ENCODE measurements around the gene EGLN1.

EGLN1 gene

DNA sequence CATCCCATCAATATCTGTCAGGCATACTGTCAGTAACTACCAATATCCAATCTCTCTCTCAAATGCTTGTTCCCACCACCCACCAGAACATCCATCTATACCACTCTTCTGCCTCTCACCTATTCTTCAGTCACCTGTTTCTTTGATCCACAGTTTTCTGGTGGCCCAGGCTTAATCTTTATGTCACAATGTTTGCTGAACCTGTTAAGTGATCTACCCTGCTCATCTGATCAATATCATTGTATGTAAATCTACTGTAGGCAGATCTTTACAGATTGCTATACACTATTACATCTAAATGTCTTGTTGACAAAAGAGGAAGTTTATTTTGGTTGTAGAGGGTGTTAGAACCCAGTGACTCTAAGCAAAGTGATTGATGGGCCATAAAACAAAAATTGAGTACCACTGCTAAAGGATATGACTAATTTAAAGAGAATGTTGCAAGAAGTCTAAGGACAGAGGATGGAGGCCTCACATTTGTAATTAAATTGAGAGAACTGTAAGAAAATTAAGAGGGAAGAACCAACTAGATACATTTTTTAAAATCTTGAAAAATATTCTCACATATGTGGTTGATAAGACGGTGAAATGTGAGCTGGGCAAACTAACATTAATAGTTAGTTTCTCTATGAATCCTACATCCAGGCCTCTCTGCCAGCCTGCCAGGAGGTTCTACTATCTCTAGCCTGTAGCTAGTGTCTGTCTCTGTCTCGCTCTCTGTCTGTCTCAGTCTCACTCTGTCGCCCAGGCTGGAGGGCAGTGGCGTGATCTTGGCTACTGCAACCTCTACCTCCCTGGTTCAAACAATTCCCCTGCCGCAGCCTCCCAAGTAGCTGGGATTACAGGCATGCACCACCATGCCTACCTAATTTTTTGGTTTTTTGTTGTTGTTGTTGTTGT is 34.1 kb downstream of the EGLN1 start:
- Histone ChIP-seq H3K79me2 (ENCODE audit: insufficient read depth, low read length) (peaks cover 7% of the 10 kb centered on the region; the same call in 1 of the 2 replicates), H3K27ac (ENCODE audit: low read depth, low read length, poor library complexity, severe bottlenecking) (no peak overlapping the region), H3K36me3 (ENCODE audit: insufficient read depth, low read length) (no peaks in the 10 kb centered on the region), H3F3A (ENCODE audit: insufficient read depth, low read length) (no peaks in the 10 kb centered on the region), H3K27me3 (ENCODE audit: insufficient read depth, low read length) (no peaks in the 10 kb centered on the region), H3K4me2 (ENCODE audit: low read length) (no peak overlapping the region), H3K4me1 (ENCODE audit: insufficient read depth, low read length, severe bottlenecking) (no peaks in the 10 kb centered on the region), H3K9me2 (ENCODE audit: low read depth, low read length) (no peaks in the 10 kb centered on the region), H3K4me3 (ENCODE audit: low read depth, low read length, poor library complexity, severe bottlenecking) (no peak overlapping the region), H3K9ac (ENCODE audit: low read length) (no peak overlapping the region), H2AFZ (ENCODE audit: low read length) (no peak overlapping the region), H4K20me1 (ENCODE audit: insufficient read depth, low read length) (no peaks in the 10 kb centered on the region), H3K9me3 (ENCODE audit: low read length) (no peaks in the 10 kb centered on the region)
- TF ChIP-seq, protein P1, sequence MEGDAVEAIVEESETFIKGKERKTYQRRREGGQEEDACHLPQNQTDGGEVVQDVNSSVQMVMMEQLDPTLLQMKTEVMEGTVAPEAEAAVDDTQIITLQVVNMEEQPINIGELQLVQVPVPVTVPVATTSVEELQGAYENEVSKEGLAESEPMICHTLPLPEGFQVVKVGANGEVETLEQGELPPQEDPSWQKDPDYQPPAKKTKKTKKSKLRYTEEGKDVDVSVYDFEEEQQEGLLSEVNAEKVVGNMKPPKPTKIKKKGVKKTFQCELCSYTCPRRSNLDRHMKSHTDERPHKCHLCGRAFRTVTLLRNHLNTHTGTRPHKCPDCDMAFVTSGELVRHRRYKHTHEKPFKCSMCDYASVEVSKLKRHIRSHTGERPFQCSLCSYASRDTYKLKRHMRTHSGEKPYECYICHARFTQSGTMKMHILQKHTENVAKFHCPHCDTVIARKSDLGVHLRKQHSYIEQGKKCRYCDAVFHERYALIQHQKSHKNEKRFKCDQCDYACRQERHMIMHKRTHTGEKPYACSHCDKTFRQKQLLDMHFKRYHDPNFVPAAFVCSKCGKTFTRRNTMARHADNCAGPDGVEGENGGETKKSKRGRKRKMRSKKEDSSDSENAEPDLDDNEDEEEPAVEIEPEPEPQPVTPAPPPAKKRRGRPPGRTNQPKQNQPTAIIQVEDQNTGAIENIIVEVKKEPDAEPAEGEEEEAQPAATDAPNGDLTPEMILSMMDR (IDR thresholded peaks at IDR 0.05; ENCODE audit: low read length): no peak
- no peak for TF ChIP-seq EZH2 (IDR thresholded peaks at IDR 0.05; ENCODE audit: borderline replicate concordance, low read length)

DNA sequence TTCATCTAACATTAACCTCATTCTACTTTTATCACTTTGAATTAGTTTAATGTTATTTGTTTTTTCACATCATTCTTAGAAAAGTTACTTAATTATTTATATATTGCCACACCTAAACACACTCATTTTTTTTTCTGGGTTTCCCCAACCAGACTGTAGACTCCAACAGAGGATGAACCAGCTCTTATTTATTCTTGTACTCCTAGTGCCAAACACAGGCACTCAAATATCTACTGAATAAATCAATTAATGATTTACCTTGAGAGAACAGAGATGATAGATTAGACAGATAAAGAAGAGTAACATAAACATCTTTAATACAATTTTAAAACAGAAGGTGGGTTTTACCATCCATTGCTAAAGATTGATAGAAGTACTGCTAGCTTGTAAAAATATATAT is 35.6 kb downstream of the EGLN1 start:
- no peaks in the 10 kb centered on the region for H3K9me3 ChIP-seq (ENCODE audit: low read length)
- peaks cover 7% of the 10 kb centered on the region; the same call in 1 of the 2 replicates for H3K79me2 ChIP-seq (ENCODE audit: insufficient read depth, low read length)
- H3K4me2 ChIP-seq (ENCODE audit: low read length): no peak overlapping the region
- H3K4me1 ChIP-seq (ENCODE audit: insufficient read depth, low read length, severe bottlenecking): no peaks in the 10 kb centered on the region
- no peaks in the 10 kb centered on the region for H3F3A ChIP-seq (ENCODE audit: insufficient read depth, low read length)
- H2AFZ ChIP-seq (ENCODE audit: low read length): no peak overlapping the region
- H3K4me3 ChIP-seq (ENCODE audit: low read depth, low read length, poor library complexity, severe bottlenecking): no peak overlapping the region
- H3K9me2 ChIP-seq (ENCODE audit: low read depth, low read length): no peaks in the 10 kb centered on the region
- H3K27ac ChIP-seq (ENCODE audit: low read depth, low read length, poor library complexity, severe bottlenecking): no peak overlapping the region
- no peaks in the 10 kb centered on the region for H4K20me1 ChIP-seq (ENCODE audit: insufficient read depth, low read length)
- no peak for TF ChIP-seq EZH2 (IDR thresholded peaks at IDR 0.05; ENCODE audit: borderline replicate concordance, low read length)
- TF ChIP-seq, protein P1 (IDR thresholded peaks at IDR 0.05; ENCODE audit: low read length): no peak
- H3K27me3 ChIP-seq (ENCODE audit: insufficient read depth, low read length): no peaks in the 10 kb centered on the region
- H3K36me3 ChIP-seq (ENCODE audit: insufficient read depth, low read length): no peaks in the 10 kb centered on the region
- H3K9ac ChIP-seq (ENCODE audit: low read length): no peak overlapping the region

DNA sequence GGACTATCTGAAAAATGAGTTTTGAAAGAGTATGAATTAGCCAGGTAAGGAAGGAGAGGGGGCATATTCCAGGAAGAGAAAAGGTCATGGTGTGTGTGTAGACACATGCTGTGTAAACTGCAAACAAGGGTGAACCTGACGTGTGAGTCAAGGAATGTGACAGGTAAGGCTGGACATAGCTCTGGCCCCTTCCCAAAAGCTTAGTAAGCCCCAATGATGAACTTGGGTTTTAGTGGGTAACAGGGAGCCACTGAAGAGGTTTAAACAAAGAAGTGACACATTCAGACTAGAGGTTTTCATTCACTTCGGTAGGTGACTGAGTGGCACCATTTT is 36.7 kb downstream of the EGLN1 start:
- no peak for TF ChIP-seq EZH2 (IDR thresholded peaks at IDR 0.05; ENCODE audit: borderline replicate concordance, low read length)
- TF ChIP-seq, protein P1 (IDR thresholded peaks at IDR 0.05; ENCODE audit: low read length): no peak
- H3K79me2 ChIP-seq (ENCODE audit: insufficient read depth, low read length): peaks cover 10% of the 10 kb centered on the region; the same call in 1 of the 2 replicates
- no peak overlapping the region for H2AFZ ChIP-seq (ENCODE audit: low read length)
- H4K20me1 ChIP-seq (ENCODE audit: insufficient read depth, low read length): no peaks in the 10 kb centered on the region
- no peaks in the 10 kb centered on the region for H3K4me1 ChIP-seq (ENCODE audit: insufficient read depth, low read length, severe bottlenecking)
- no peaks in the 10 kb centered on the region for H3K9me3 ChIP-seq (ENCODE audit: low read length)
- no peaks in the 10 kb centered on the region for H3K36me3 ChIP-seq (ENCODE audit: insufficient read depth, low read length)
- H3K4me3 ChIP-seq (ENCODE audit: low read depth, low read length, poor library complexity, severe bottlenecking): no peak overlapping the region
- H3K27ac ChIP-seq (ENCODE audit: low read depth, low read length, poor library complexity, severe bottlenecking): no peak overlapping the region
- no peak overlapping the region for H3K9ac ChIP-seq (ENCODE audit: low read length)
- no peaks in the 10 kb centered on the region for H3K9me2 ChIP-seq (ENCODE audit: low read depth, low read length)
- H3F3A ChIP-seq (ENCODE audit: insufficient read depth, low read length): no peaks in the 10 kb centered on the region
- no peaks in the 10 kb centered on the region for H3K27me3 ChIP-seq (ENCODE audit: insufficient read depth, low read length)
- H3K4me2 ChIP-seq (ENCODE audit: low read length): no peak overlapping the region
